Rectal smooth muscle tissue (tissue), 1 donor: ENCODE results near the gene LIMA1.
"Not testable (repeated sequence)": the region's sequence is repeated elsewhere in the genome, so short reads cannot be mapped to it uniquely, and the experiment has no call there.

Source experiments
- H3K27ac ChIP-seq: one replicate; pipeline ENCODE4 v1.7.0; 2013; ENCODE audit warnings: low read depth, low read length, inconsistent platforms
- H3K27me3 ChIP-seq: one replicate; pipeline ENCODE4 v1.7.0; 2013; ENCODE audit warnings: low read length; ENCODE audit not compliant: control insufficient read depth, insufficient read depth
- H3K36me3 ChIP-seq: one replicate; pipeline ENCODE4 v1.7.0; 2013; ENCODE audit warnings: low read length; ENCODE audit not compliant: control insufficient read depth, insufficient read depth
- H3K4me1 ChIP-seq: one replicate; pipeline ENCODE4 v1.7.0; 2013; ENCODE audit warnings: low read length; ENCODE audit not compliant: control insufficient read depth, insufficient read depth
- H3K4me3 ChIP-seq: one replicate; pipeline ENCODE4 v1.7.0; 2013; ENCODE audit warnings: low read length
- H3K9ac ChIP-seq: one replicate; pipeline ENCODE4 v1.7.0; 2013; ENCODE audit warnings: low read length

LIMA1 gene

GRCh38 chr12:50219001-50219400 lies 64.3 kb downstream of the LIMA1 start:
- not testable (repeated sequence) for H3K27ac ChIP-seq, H3K4me1 ChIP-seq, H3K9ac ChIP-seq, H3K4me3 ChIP-seq, H3K27me3 ChIP-seq, H3K36me3 ChIP-seq

DNA sequence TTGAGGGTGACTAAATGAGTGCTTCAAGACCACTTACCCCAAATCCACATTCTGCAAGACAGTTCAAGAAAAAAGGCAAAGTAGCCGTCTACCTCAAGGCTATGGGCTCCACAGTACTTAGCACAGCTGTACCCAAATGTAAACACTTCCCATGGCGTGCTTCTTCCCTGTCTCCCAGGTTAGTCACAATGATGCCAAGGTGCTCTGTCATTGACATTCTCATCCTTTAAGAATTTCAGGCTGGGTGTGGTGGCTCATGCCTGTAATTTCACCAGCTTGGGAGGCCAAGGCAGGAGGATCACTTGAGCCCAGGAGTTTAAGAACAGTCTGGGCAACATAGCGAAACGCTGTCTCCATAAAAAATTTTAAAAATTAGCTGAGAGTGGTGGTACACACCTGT lies 64.9 kb downstream of the LIMA1 start:
- no peak overlapping the region for H3K9ac ChIP-seq
- no peaks in the 10 kb centered on the region for H3K27me3 ChIP-seq
- no peaks in the 10 kb centered on the region for H3K36me3 ChIP-seq
- H3K4me1 ChIP-seq, result peaks cover 4% of the 10 kb centered on the region
- no peak overlapping the region for H3K27ac ChIP-seq
- no peak overlapping the region for H3K4me3 ChIP-seq

- Histone ChIP-seq H3K27me3 (no peaks in the 10 kb centered on the region), H3K4me3 (no peak overlapping the region), H3K4me1 (peaks cover 4% of the 10 kb centered on the region), H3K9ac (no peak overlapping the region), H3K36me3 (no peaks in the 10 kb centered on the region), H3K27ac (no peak overlapping the region)
Observed at GRCh38 chr12:50217202-50217601, 66.1 kb downstream of the LIMA1 start.

DNA sequence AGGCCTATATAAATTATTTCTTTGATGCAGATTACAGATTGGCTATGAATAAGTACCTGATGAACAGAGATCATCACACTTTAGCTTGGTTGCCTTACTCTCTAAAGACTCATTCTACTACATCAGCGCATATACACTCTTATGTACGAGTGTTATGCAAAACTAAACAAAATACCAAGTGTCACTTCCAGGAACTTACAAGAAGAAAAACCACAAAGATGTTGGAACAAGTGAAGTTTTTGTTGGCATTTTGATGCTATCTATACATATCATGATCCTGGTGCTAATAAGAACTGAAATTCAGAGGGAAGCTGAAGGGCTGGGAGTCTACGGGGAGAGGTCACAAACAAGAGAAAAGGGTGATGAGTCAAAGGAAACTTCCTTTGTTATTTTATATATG lies 68.3 kb downstream of the LIMA1 start:
- H3K9ac ChIP-seq, result no peak overlapping the region
- H3K27me3 ChIP-seq, result no peaks in the 10 kb centered on the region
- H3K4me3 ChIP-seq, result no peak overlapping the region
- H3K27ac ChIP-seq, result no peak overlapping the region
- no peaks in the 10 kb centered on the region for H3K4me1 ChIP-seq
- H3K36me3 ChIP-seq, result no peaks in the 10 kb centered on the region

- H3K27ac ChIP-seq, result no peak overlapping the region
- no peak overlapping the region for H3K9ac ChIP-seq
- no peaks in the 10 kb centered on the region for H3K36me3 ChIP-seq
- H3K27me3 ChIP-seq, result no peaks in the 10 kb centered on the region
- H3K4me3 ChIP-seq, result no peak overlapping the region
- no peaks in the 10 kb centered on the region for H3K4me1 ChIP-seq
Observed at GRCh38 chr12:50214018-50214417, 69.3 kb downstream of the LIMA1 start.

GRCh38 chr12:50213439-50213838 lies 69.9 kb downstream of the LIMA1 start:
- Histone ChIP-seq H3K9ac (no peak overlapping the region), H3K4me3 (no peak overlapping the region), H3K36me3 (no peaks in the 10 kb centered on the region), H3K27me3 (no peaks in the 10 kb centered on the region), H3K4me1 (no peaks in the 10 kb centered on the region), H3K27ac (no peak overlapping the region)

DNA sequence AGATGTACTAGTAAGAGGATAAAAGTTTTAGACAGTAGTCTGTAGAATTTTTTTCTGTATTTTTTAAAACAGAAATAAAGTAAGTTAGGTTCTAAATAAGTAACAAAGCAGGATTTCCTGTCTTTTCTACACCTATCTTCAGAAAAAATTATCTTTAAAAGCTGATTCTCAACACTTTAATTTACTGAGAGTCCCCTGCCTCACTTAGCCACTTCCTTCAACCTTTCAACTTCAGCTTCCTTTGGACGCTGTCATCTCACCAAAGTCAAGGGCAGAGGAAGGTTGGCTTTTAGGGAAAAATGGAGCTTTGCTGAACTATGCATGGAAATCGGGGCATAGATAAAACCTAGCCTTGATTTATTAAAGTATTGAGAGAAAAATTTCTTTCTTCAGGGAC lies 71.3 kb downstream of the LIMA1 start:
- H3K27ac ChIP-seq, result no peak overlapping the region
- no peaks in the 10 kb centered on the region for H3K36me3 ChIP-seq
- no peaks in the 10 kb centered on the region for H3K4me1 ChIP-seq
- no peaks in the 10 kb centered on the region for H3K27me3 ChIP-seq
- H3K4me3 ChIP-seq, result no peak overlapping the region
- no peak overlapping the region for H3K9ac ChIP-seq

DNA sequence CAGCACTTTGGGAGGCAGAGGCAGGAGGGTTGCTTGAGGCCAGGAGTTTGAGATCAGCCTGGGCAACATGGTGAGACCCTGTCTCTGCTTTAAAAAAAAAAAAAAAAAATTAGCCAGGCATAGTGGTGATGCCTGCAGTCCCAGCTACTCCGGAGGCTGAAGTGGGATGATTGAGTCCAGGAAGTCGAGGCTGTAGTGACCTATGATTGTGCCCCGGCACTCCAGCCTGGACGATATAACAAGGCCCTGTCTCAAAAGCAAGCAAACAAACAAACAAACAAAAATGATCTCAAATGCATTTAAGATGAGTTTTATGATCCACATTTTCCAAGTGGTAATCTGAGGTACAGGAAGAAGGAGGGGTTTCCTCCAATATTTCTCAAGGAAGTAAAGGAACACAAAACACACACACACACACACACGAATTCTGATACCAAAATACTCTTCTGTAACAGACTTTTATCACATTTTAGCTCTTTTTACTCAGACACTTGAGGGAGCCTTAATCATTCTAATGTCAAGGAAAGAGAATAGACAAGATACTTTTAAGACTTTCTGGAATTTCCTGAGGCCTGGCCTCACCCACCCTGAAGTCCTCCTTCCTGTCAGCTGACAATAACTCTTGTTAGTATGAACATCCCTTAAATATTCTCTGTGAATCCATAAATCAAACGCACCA lies 71.8 kb downstream of the LIMA1 start:
- no peak overlapping the region for H3K27ac ChIP-seq
- no peaks in the 10 kb centered on the region for H3K4me1 ChIP-seq
- H3K36me3 ChIP-seq, result no peaks in the 10 kb centered on the region
- H3K4me3 ChIP-seq, result no peak overlapping the region
- H3K9ac ChIP-seq, result no peak overlapping the region
- no peaks in the 10 kb centered on the region for H3K27me3 ChIP-seq

- Histone ChIP-seq H3K36me3 (peaks cover 14% of the 10 kb centered on the region), H3K4me1 (no peaks in the 10 kb centered on the region), H3K4me3 (no peak overlapping the region), H3K27ac (no peak overlapping the region), H3K9ac (no peak overlapping the region), H3K27me3 (no peaks in the 10 kb centered on the region)
Observed at GRCh38 chr12:50207424-50207823, 75.9 kb downstream of the LIMA1 start.

GRCh38 chr12:50205648-50206047 lies 77.7 kb downstream of the LIMA1 start:
- no peak overlapping the region for H3K27ac ChIP-seq
- no peaks in the 10 kb centered on the region for H3K4me1 ChIP-seq
- no peaks in the 10 kb centered on the region for H3K27me3 ChIP-seq
- H3K36me3 ChIP-seq, result peaks cover 19% of the 10 kb centered on the region
- H3K9ac ChIP-seq, result no peak overlapping the region
- H3K4me3 ChIP-seq, result no peak overlapping the region

DNA sequence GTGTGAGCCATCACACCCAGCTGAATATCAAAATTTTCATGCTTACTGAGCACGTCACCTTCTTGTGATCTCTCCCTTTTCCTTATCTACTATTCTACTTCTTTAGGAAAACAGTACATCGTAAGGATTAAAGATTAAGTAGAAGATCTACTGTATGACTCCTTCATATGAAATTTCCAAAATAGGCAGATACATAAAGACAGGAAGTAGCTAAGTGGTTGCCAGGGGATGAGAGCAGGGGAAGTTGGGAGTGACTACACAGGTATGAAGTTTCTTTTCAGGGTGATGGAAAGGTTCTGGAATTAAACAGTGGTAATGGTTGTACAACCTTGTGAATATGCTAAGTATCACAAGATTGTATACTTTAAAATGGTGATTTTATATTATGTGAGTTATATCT lies 79.6 kb downstream of the LIMA1 start:
- H3K4me3 ChIP-seq, result no peak overlapping the region
- H3K4me1 ChIP-seq, result no peaks in the 10 kb centered on the region
- no peaks in the 10 kb centered on the region for H3K27me3 ChIP-seq
- no peak overlapping the region for H3K9ac ChIP-seq
- H3K27ac ChIP-seq, result no peak overlapping the region
- peaks cover 19% of the 10 kb centered on the region for H3K36me3 ChIP-seq

DNA sequence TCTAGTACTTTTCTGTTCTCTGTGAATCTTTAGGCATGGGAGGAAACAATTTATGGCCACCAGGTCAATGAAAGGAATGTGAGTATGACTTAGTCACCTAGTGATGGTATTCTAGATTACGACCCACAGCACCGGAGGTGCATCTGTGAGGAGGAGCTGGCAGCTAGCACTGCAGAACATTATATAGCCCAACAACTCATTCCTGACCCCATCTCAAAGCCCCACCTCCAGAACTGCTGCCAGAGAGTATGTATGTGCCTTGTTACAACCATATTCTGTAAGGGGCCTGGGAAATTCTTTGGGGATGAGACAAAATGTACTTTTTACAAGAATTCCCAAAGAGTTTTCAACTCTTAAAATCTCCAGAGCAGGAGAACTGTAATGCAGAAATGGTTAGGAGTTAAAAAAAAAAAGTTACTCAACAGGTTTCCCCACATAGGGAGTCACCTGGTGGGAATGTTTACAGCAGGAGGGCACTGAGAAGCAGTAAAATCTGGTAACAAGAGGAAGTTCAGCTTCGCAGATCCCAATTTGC lies 81.3 kb downstream of the LIMA1 start:
- Histone ChIP-seq H3K27me3 (no peaks in the 10 kb centered on the region), H3K9ac (no peak overlapping the region), H3K27ac (no peak overlapping the region), H3K4me1 (no peaks in the 10 kb centered on the region), H3K4me3 (no peak overlapping the region), H3K36me3 (peaks cover 19% of the 10 kb centered on the region)

DNA sequence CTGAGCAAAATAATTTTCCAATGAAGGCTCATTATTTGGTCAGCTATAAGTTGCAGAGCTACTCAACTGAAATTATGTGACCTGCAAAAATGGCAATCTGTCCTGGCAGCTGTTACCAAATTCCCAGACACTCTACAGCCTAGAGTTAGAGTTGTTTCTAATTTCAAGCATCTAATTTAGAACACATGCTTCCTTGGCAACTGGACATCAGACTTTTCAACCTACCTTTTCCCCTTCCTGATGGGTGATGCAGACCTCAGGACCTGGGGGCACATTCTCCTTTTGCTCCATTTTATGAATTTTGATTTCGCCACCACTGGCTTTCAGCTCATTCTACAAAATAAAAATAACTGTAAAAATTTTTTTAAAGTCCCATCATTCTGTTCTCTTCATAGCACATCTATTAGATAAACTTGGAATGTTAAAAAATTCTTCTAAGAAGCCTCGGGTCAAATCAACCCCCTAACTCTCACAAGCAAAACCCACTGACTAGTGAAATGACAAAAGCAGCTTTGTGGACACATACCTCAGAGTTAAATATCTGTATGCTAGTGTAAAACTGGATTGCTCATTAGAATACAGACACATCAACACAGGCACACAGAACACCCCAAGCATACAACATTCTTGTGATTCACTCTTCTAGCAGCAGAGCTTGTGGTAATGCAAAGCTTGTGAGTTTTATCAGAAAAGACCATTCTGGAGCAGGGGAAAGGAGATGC lies 82.6 kb downstream of the LIMA1 start:
- no peak overlapping the region for H3K27ac ChIP-seq
- H3K27me3 ChIP-seq, result no peaks in the 10 kb centered on the region
- H3K9ac ChIP-seq, result no peak overlapping the region
- peaks cover 19% of the 10 kb centered on the region for H3K36me3 ChIP-seq
- H3K4me3 ChIP-seq, result no peak overlapping the region
- no peaks in the 10 kb centered on the region for H3K4me1 ChIP-seq
